Endothelial cell of umbilical vein (primary cell): ENCODE data around the gene SLFN14. TPM values are rescaled to one million over a fixed set of nuclear protein-coding genes. Genes with fewer than 3 reads are reported as not detected.

Experiments
- BruUV-seq: library from RNA; stranded (reverse); fragments of 400-500 nt; replicated peaks from 2 replicates; lab custom pipeline; 2021; lab: Mats Ljungman, UMichigan
- CTCF ChIA-PET: fragments of 300-600, 350-600 bp; sonication (Branson Sonifier 250); formaldehyde crosslinking; loops from one replicate; lab custom pipeline; 2021; ENCODE audit warnings: antibody characterized with exemption, inconsistent platforms; lab: Charles Lee
- POLR2A ChIA-PET: fragments of 300-600, 350-600 bp; sonication (Branson Sonifier 250); formaldehyde crosslinking; loops from one replicate; lab custom pipeline; 2021; ENCODE audit warnings: antibody characterized with exemption, inconsistent platforms; lab: Charles Lee
- DNase-seq: peaks from one replicate; pipeline ENCODE4 v3.0.0-alpha.2; 2011; ENCODE audit warnings: low read depth, low spot score
- FAIRE-seq: peaks from 2 replicates; lab custom pipeline; 2011; peaks lifted over from hg19 to GRCh38; lab: Jason Lieb, UNC
- H2AFZ ChIP-seq: 2 replicates; pipeline ENCODE4 v1.6.0; 2012; ENCODE audit warnings: low read depth, low read length, control low read depth, inconsistent platforms
- H3K27ac ChIP-seq: 2 replicates; pipeline ENCODE4 v1.5.1; 2011; ENCODE audit warnings: low read depth, mild to moderate bottlenecking, control low read depth, low read length, moderate library complexity; ENCODE audit not compliant: insufficient read depth
- H3K27me3 ChIP-seq, 2 experiments: 2 replicates each; pipeline versions ENCODE4 v1.6.0 to v1.6.1; 2011; ENCODE audit warnings: low read length in 2 of 2, mixed read lengths in 1 of 2; ENCODE audit not compliant: control insufficient read depth in 2 of 2, insufficient read depth in 2 of 2
- H3K36me3 ChIP-seq, 2 experiments: 2 replicates in 1 of 2; 3 replicates in 1 of 2; pipeline ENCODE4 v1.5.1; 2011; ENCODE audit warnings: low read length in 2 of 2, mild to moderate bottlenecking in 1 of 2, moderate library complexity in 1 of 2; ENCODE audit not compliant: control insufficient read depth in 2 of 2, insufficient read depth in 2 of 2; ENCODE audit errors: extremely low read depth in 1 of 2
- H3K4me1 ChIP-seq: 3 replicates; pipeline ENCODE4 v1.5.1; 2011; ENCODE audit warnings: mild to moderate bottlenecking, low read length; ENCODE audit not compliant: control insufficient read depth, insufficient read depth; ENCODE audit errors: extremely low read depth
- H3K4me2 ChIP-seq: 2 replicates; pipeline ENCODE4 v1.6.1; 2011; ENCODE audit warnings: low read length, control low read depth, mixed read lengths; ENCODE audit not compliant: insufficient read depth
- H3K4me3 ChIP-seq, 3 experiments: fragments of 200-600 bp in 1 of 3; sonication (generic), shearing (Covaris generic) in 1 of 3; replicated peaks in 1 of 3; 2 replicates each; pipeline ENCODE4 v1.5.1; 2011 to 2016; ENCODE audit warnings: control low read depth in 3 of 3, low read length in 3 of 3, mild to moderate bottlenecking in 2 of 3, inconsistent platforms in 1 of 3, low read depth in 1 of 3, moderate library complexity in 1 of 3; ENCODE audit not compliant: insufficient read depth in 1 of 3
- H3K79me2 ChIP-seq: 2 replicates; pipeline ENCODE4 v1.6.0; 2012; ENCODE audit warnings: low read length, inconsistent platforms; ENCODE audit not compliant: control insufficient read depth, insufficient read depth
- H3K9ac ChIP-seq: replicated peaks from 2 replicates; pipeline ENCODE3; 2011; ENCODE audit warnings: low read length, control low read depth; ENCODE audit not compliant: insufficient read depth; ENCODE audit errors: extremely low read depth
- H3K9me1 ChIP-seq: replicated peaks from 3 replicates; pipeline ENCODE4 v1.6.0; 2011; ENCODE audit warnings: mild to moderate bottlenecking, low read length; ENCODE audit not compliant: control insufficient read depth, insufficient read depth; ENCODE audit errors: extremely low read depth
- H3K9me3 ChIP-seq: replicated peaks from 2 replicates; pipeline ENCODE4 v1.5.1; 2012; ENCODE audit warnings: low read length, inconsistent platforms; ENCODE audit not compliant: control insufficient read depth, insufficient read depth
- H4K20me1 ChIP-seq: replicated peaks from 2 replicates; pipeline ENCODE3; 2011; ENCODE audit warnings: mild to moderate bottlenecking, low read length; ENCODE audit not compliant: control insufficient read depth, insufficient read depth; ENCODE audit errors: extremely low read depth
- CTCF ChIP-seq, 2 donors: IDR thresholded peaks; 1 replicate in 1 of 2; 2 replicates in 1 of 2; pipeline ENCODE4 v1.5.1; 2011; ENCODE audit warnings: low read length in 2 of 2, mild to moderate bottlenecking in 2 of 2, moderate library complexity in 2 of 2, control low read depth in 1 of 2, inconsistent platforms in 1 of 2, low read depth in 1 of 2; ENCODE audit not compliant: insufficient read depth in 1 of 2; ENCODE audit errors: extremely low read depth in 1 of 2
- EZH2 ChIP-seq: IDR thresholded peaks from 2 replicates; pipeline ENCODE4 v1.6.1; 2012; ENCODE audit warnings: borderline replicate concordance, low read depth, mild to moderate bottlenecking, moderate library complexity, low read length, inconsistent platforms; ENCODE audit not compliant: severe bottlenecking
- FOS ChIP-seq: IDR thresholded peaks from 2 replicates; pipeline ENCODE4 v1.6.1; 2011; ENCODE audit warnings: mild to moderate bottlenecking, low read length, moderate library complexity, borderline replicate concordance; ENCODE audit not compliant: insufficient read depth
- GATA2 ChIP-seq: IDR thresholded peaks from 2 replicates; pipeline ENCODE4 v1.7.0; 2011; ENCODE audit warnings: low read depth, mild to moderate bottlenecking, moderate library complexity, mixed read lengths, low read length; ENCODE audit not compliant: insufficient read length, insufficient read depth
- JUN ChIP-seq: IDR thresholded peaks from 2 replicates; pipeline ENCODE4 v1.6.1; 2011; ENCODE audit warnings: borderline replicate concordance, low read depth; ENCODE audit not compliant: insufficient read length, insufficient read depth
- MAX ChIP-seq: IDR thresholded peaks from 2 replicates; pipeline ENCODE4 v1.6.1; 2011; ENCODE audit not compliant: insufficient read depth, insufficient read length
- MYC ChIP-seq: IDR thresholded peaks from one replicate; pipeline ENCODE4 v1.6.1; 2011; ENCODE audit warnings: mild to moderate bottlenecking, low read depth, low read length
- POLR2A ChIP-seq: IDR thresholded peaks from 2 replicates; pipeline ENCODE4 v1.6.1; 2012; ENCODE audit warnings: low read depth, mild to moderate bottlenecking, control low read depth, low read length
- POLR2AphosphoS5 ChIP-seq: IDR thresholded peaks from 2 replicates; pipeline ENCODE4 v1.6.1; 2012; ENCODE audit warnings: low read depth, mild to moderate bottlenecking, control low read depth, low read length, moderate library complexity; ENCODE audit not compliant: insufficient read depth
- dilution Hi-C: fragments of 300-500 bp; cut with MboI; formaldehyde crosslinking; loops from one replicate; pipeline ENCODE4 v1.15.0; 2019; ENCODE audit warnings: low sequenced_read_pairs; ENCODE audit not compliant: extremely low pct_ligation_motif_present
- intact Hi-C: fragments of 100-400 bp; cut with micrococcal nuclease; formaldehyde crosslinking; loops from one replicate; pipeline ENCODE4 v1.10.0; 2022
- polyA plus RNA-seq, 4 experiments: library from polyadenylated mRNA; depleted of rRNA in 3 of 4; stranded (reverse) in 3 of 4; unstranded in 1 of 4; fragments of >200 nt; gene quantifications; 2 replicates each; pipeline versions ENCODE4 v1.2.1 to v1.2.3, GENCODE V29; 2011 to 2012; ENCODE audit warnings: missing spikeins in 1 of 4
- total RNA-seq: library from RNA; stranded (reverse); gene quantifications from 2 replicates; pipeline ENCODE4 v1.2.3, GENCODE V29; 2021

SLFN14 gene
- total and polyA plus RNA-seq, 2 donors (not counting 3 experiments of a cell fraction or from before 2014, with no cell fraction given) = not detected

GRCh38 chr17:35586569-35587073 lies 26.0 kb upstream of the SLFN14 start:
- peak overlapping the region; percentile 73 for H3K4me2 ChIP-seq
- H3K4me1 ChIP-seq = peaks cover 19% of the 10 kb centered on the region
- H3K27me3 ChIP-seq = peaks cover 4 to 6% of the 10 kb centered on the region in 2 experiments
- FAIRE-seq = no peak
- BruUV-seq = TSS peak; percentile 99
- intact Hi-C loops (loop anchor here (1.0 to 5.0 kb wide), 6 partner anchors 8 to 344 kb away; partner anchors contain the start of genes PEX12, SLFN11, SLFN12 and SLFN5), dilution Hi-C loops (no loop called here)
- no peaks in the 10 kb centered on the region for H3K36me3 ChIP-seq
- ChIA-PET POLR2A (interaction anchor here (1.0 kb wide), 1 partner anchor 8 kb away, joined by 4 read pairs; no protein-coding TSS in a partner anchor), CTCF (interaction anchor here (0.8 to 1.6 kb wide), 3 partner anchors 8 to 161 kb away, joined by 3 to 8 read pairs (median 6); partner anchors contain the start of gene PEX12)
- H3K79me2 ChIP-seq = peaks cover 42% of the 10 kb centered on the region
- H3K9me1 ChIP-seq = no peaks in the 10 kb centered on the region
- TF ChIP-seq MAX (no peak), CTCF (IDR thresholded peaks at IDR 0.05; ENCODE audit: extremely low read depth in 1 of 2, insufficient read depth in 1 of 2, low read depth in 1 of 2, low read length in 2 of 2) (no peak), MYC (no peak), FOS (no peak), JUN (no peak), POLR2A (no peak), GATA2 (no peak), POLR2AphosphoS5 (no peak), EZH2 (no peak)
- H3K9me3 ChIP-seq = no peaks in the 10 kb centered on the region
- DNase-seq = no peak
- peak overlapping the region; percentile 91 for H3K27ac ChIP-seq
- H3K9ac ChIP-seq = peak overlapping the region; percentile 95
- peak overlapping the region; percentile 59 for H2AFZ ChIP-seq
- H4K20me1 ChIP-seq = no peaks in the 10 kb centered on the region
- peak overlapping the region in 2 of 3 experiments; percentile 70 to 84 for H3K4me3 ChIP-seq
